Gastroesophageal sphincter (tissue), 3 donors: ENCODE measurements around the gene CIB4.

Source experiments
- POLR2A ChIP-seq, 2 donors: fragments of 450-650 bp; IDR thresholded peaks; one replicate each; pipeline ENCODE4 v1.6.1; 2017; ENCODE audit warnings: antibody characterized with exemption in 2 of 2, mild to moderate bottlenecking in 2 of 2, moderate library complexity in 1 of 2
- TF ChIP-seq, protein P1 (sequence below), 4 experiments: fragments of 200-600 bp in 2 of 4; fragments of 450-650 bp in 2 of 4; sonication (generic) in 1 of 4; IDR thresholded peaks; one replicate each; pipeline ENCODE4 v1.5.1; 2017 to 2019; ENCODE audit warnings: antibody characterized with exemption in 4 of 4, mild to moderate bottlenecking in 2 of 4, moderate library complexity in 2 of 4

DNA sequence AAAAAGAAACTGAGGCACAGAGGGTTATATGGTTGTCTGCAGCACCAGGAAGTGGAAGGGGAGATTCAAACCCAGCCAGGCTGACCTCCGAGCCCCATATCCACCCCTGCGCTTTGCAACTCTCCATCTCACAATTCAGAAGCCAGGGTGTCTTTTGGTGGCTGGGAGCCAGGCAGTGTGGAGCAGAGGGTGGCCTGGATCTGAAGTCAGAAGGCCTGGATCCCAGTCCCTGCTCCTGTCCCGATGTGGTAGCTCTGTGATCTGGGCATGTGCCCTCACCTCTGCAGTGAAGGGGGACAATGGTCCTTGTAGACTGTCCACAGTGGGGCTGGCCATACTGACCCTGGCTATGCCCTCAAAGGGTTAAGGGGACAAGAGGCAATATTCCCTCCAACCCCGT is 57.0 kb downstream of the CIB4 start:
- TF ChIP-seq, protein P1, sequence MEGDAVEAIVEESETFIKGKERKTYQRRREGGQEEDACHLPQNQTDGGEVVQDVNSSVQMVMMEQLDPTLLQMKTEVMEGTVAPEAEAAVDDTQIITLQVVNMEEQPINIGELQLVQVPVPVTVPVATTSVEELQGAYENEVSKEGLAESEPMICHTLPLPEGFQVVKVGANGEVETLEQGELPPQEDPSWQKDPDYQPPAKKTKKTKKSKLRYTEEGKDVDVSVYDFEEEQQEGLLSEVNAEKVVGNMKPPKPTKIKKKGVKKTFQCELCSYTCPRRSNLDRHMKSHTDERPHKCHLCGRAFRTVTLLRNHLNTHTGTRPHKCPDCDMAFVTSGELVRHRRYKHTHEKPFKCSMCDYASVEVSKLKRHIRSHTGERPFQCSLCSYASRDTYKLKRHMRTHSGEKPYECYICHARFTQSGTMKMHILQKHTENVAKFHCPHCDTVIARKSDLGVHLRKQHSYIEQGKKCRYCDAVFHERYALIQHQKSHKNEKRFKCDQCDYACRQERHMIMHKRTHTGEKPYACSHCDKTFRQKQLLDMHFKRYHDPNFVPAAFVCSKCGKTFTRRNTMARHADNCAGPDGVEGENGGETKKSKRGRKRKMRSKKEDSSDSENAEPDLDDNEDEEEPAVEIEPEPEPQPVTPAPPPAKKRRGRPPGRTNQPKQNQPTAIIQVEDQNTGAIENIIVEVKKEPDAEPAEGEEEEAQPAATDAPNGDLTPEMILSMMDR (IDR thresholded peaks at IDR 0.05) = no peak
- no peak for TF ChIP-seq POLR2A (IDR thresholded peaks at IDR 0.05)
